IPS DF 6.9 (cell line): ENCODE data around the gene CFAP77.

ENCODE experiments used
- DNase-seq: peaks from one replicate; pipeline ENCODE4 v3.0.0-alpha.2; 2013; ENCODE audit warnings: low read depth, low spot score
- H3K27ac ChIP-seq: one replicate; pipeline ENCODE4 v1.5.1; 2013; ENCODE audit warnings: low read length, control low read depth
- H3K27me3 ChIP-seq: 2 replicates; pipeline ENCODE4 v1.6.1; 2013; ENCODE audit warnings: mild to moderate bottlenecking, low read length; ENCODE audit not compliant: control insufficient read depth, insufficient read depth
- H3K36me3 ChIP-seq: 2 replicates; pipeline ENCODE4 v1.6.1; 2013; ENCODE audit warnings: low read length; ENCODE audit not compliant: control insufficient read depth, insufficient read depth
- H3K4me1 ChIP-seq: 2 replicates; pipeline ENCODE4 v1.6.1; 2013; ENCODE audit warnings: low read length; ENCODE audit not compliant: control insufficient read depth, insufficient read depth
- H3K4me3 ChIP-seq: 2 replicates; pipeline ENCODE4 v1.5.1; 2013; ENCODE audit warnings: mild to moderate bottlenecking, low read length
- H3K9me3 ChIP-seq: 2 replicates; pipeline ENCODE4 v1.6.1; 2013; ENCODE audit warnings: low read length, inconsistent platforms; ENCODE audit not compliant: control insufficient read depth, insufficient read depth
- WGBS: extraction: QIAGEN DNeasy Blood & Tissue Kit; methylation state at CpG from one replicate; pipeline ENCODE4 v1.1.7; 2013; ENCODE audit warnings: mixed read lengths, missing lambda C conversion rate; ENCODE audit not compliant: insufficient read length, insufficient coverage; 5-methylcytosine and 5-hydroxymethylcytosine counted together

The CFAP77 gene

GRCh38 chr9:132407196-132407595, 2.8 kb upstream of the CFAP77 start:
- WGBS, result no CpG with 5 or more reads among the region's 2 CpGs
- Histone ChIP-seq H3K4me3 (no peak overlapping the region), H3K27ac (no peak overlapping the region), H3K4me1 (peaks cover 4% of the 10 kb centered on the region), H3K36me3 (no peaks in the 10 kb centered on the region; the same call in 1 of the 2 replicates), H3K27me3 (peaks cover 4% of the 10 kb centered on the region; the same call in 1 of the 2 replicates), H3K9me3 (no peaks in the 10 kb centered on the region)
- DNase-seq, result no peak

DNA sequence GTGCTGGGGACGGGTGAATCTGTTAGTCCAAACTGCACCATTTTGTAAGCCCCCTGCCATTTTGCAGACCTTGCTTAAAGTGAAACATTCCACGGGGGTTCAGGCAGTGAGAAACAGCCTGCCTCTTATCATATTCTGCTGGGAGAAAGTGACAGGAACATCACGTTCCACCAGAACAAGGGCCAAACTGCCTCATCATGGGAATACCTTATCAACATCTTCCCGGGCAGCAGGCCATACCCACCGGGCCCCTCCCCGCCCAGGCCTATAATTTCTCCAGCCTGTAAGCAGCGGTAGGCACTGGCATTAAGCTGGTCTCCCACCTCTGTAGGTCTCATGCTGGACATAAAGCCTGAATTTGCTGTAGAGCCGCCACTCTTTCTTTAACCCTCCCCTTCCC, 1.5 kb upstream of the CFAP77 start:
- no peak for DNase-seq
- H3K27ac ChIP-seq, result no peak overlapping the region
- no peaks in the 10 kb centered on the region for H3K9me3 ChIP-seq
- H3K36me3 ChIP-seq, result no peaks in the 10 kb centered on the region
- peaks cover 4% of the 10 kb centered on the region for H3K4me1 ChIP-seq
- H3K27me3 ChIP-seq, result peaks cover 4% of the 10 kb centered on the region; the same call in 1 of the 2 replicates
- no CpG with 5 or more reads among the region's 8 CpGs for WGBS
- no peak overlapping the region for H3K4me3 ChIP-seq

DNA sequence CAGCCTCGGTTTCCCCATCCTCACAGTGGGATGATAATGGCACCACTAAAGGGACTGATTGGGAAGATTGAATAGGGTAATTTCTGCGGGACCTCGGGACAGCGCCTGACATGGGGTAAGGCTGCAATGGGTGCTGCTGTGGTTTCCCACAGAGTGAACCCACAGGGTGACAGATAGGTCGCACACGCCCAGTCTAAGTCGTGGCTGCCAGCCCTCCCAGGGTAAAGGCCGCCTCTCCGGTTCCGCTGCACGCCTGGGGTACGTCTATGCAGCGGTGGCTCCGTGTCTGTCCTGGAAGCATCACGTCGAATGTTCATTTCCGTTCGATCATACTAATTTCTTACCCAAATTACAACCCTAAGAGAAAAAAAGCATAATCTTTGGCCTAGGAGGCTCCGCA, 631 bp downstream of the CFAP77 start:
- H3K36me3 ChIP-seq, result no peaks in the 10 kb centered on the region
- H3K4me3 ChIP-seq, result peak overlapping the region; percentile 72; the same call in 1 of the 2 replicates
- DNase-seq, result no peak
- H3K4me1 ChIP-seq, result peaks cover 4% of the 10 kb centered on the region
- no peaks in the 10 kb centered on the region for H3K9me3 ChIP-seq
- WGBS, result no CpG with 5 or more reads among the region's 19 CpGs
- peaks cover 4% of the 10 kb centered on the region; the same call in 1 of the 2 replicates for H3K27me3 ChIP-seq
- no peak overlapping the region for H3K27ac ChIP-seq

DNA sequence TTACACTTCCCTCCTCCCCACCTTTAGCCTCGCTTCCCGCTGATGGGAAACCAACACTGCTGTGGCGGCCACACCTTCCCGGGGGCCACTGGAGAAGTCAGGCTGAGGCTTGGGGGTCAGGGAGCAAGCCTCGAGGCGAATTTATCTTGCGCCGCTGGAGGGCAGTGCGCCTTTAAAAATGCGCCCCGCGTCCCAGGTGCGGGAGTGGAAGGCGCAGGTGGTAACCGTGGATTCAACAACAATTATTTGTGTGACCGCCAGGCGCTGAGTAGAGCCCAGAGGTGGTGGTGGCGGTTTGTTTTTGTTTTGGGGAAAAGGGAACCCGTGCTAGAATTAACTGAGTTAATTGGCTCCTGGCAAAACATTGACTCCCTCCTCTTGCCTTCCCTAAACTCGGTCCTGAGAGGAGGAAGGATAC, 1.1 kb downstream of the CFAP77 start:
- Histone ChIP-seq H3K27ac (no peak overlapping the region), H3K27me3 (peaks cover 4% of the 10 kb centered on the region; the same call in 1 of the 2 replicates), H3K4me3 (no peak overlapping the region; the same call in 1 of the 2 replicates), H3K9me3 (no peaks in the 10 kb centered on the region), H3K4me1 (peaks cover 4% of the 10 kb centered on the region), H3K36me3 (no peaks in the 10 kb centered on the region)
- WGBS, result no CpG with 5 or more reads among the region's 20 CpGs
- peak; percentile 60 for DNase-seq

DNA sequence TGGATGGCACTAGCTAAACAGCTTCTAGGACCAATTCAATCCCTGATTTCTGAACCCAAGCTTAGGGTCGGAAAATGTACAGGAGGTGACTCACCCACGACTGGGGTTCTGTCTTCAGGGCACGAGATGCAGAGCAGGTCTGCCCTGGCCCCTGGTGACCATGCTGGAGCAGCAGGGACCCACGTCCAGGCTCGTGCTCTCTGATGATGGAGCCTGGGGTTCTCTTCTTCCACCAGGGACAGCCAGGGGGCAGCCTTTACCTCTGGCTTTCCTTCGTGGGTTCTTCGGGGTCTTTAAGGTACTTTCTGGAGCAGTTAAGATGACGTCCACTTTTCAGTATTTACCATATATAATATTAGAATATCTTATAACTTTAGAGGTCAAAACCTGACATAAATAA, 2.1 kb downstream of the CFAP77 start:
- Histone ChIP-seq H3K9me3 (no peaks in the 10 kb centered on the region), H3K4me1 (peaks cover 4% of the 10 kb centered on the region), H3K27me3 (peaks cover 4% of the 10 kb centered on the region; the same call in 1 of the 2 replicates), H3K4me3 (no peak overlapping the region), H3K27ac (no peak overlapping the region), H3K36me3 (no peaks in the 10 kb centered on the region)
- no CpG with 5 or more reads among the region's 8 CpGs for WGBS
- no peak for DNase-seq

- Histone ChIP-seq H3K27me3 (peaks cover 4% of the 10 kb centered on the region; the same call in 1 of the 2 replicates), H3K4me1 (peaks cover 4% of the 10 kb centered on the region), H3K9me3 (no peaks in the 10 kb centered on the region), H3K27ac (no peak overlapping the region), H3K4me3 (no peak overlapping the region), H3K36me3 (no peaks in the 10 kb centered on the region)
- no peak for DNase-seq
- no CpG with 5 or more reads among the region's 5 CpGs for WGBS
These were observed 3.9 kb downstream of the CFAP77 start for GRCh38 chr9:132413926-132414325.

GRCh38 chr9:132414731-132415130, 4.7 kb downstream of the CFAP77 start:
- Histone ChIP-seq H3K9me3 (no peaks in the 10 kb centered on the region), H3K4me1 (peaks cover 2% of the 10 kb centered on the region), H3K27me3 (peaks cover 2% of the 10 kb centered on the region; the same call in 1 of the 2 replicates), H3K27ac (no peak overlapping the region), H3K4me3 (no peak overlapping the region), H3K36me3 (no peaks in the 10 kb centered on the region)
- WGBS, result no CpG with 5 or more reads among the region's 7 CpGs
- no peak for DNase-seq

DNA sequence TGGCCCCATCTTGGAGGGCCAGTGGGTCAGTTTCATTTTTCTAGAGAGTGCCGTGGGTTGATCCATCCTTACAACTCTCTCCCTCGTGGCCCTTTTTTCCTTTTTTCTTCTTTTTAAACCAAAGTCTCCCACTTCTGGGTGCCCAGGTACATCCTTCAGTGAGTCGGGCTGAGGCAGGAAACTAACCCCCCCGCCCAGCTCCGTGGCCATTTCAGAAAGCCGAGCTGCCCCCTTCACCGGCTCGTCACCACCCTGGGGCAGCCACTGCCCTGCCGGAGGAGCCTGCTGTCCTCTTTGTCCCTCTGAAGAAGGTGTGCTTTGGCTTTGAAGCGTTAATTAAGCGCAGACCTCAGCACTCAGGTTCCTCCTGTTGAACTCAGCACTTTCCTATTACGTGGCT, 5.2 kb downstream of the CFAP77 start:
- no peak for DNase-seq
- Histone ChIP-seq H3K27ac (no peak overlapping the region), H3K9me3 (no peaks in the 10 kb centered on the region), H3K4me3 (no peak overlapping the region), H3K36me3 (no peaks in the 10 kb centered on the region), H3K4me1 (peaks cover 2% of the 10 kb centered on the region), H3K27me3 (peaks cover 2% of the 10 kb centered on the region; the same call in 1 of the 2 replicates)
- WGBS, result no CpG with 5 or more reads among the region's 12 CpGs

DNA sequence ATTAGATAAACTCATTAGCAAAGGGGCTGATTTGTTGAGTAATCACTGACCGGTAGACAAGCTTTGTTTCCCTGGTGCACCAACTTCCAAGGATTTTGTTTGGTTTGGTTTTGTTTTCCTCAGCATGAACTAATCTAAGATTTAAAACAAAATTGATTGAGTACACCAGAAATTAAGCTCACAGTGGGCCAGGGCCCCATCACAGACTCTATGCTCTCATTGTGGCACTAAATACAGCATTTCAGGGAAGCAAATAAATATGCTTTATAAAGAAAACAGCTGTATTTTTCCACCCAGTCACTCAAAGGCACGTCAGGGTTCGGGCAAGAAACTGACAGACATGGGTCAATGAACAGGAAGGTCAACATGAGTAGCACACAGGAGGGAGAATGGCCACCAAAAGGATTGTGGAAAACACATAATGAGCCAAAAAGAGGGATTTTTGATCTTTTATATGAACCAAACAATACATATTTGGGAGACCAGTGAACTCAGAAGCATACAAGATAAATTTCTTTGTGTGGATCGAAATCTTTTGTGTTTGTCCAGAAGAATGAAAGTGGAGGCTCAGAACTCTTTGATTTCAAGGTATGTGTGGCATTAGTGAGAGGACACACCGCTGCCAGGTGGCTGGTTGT, 8.8 kb downstream of the CFAP77 start:
- Histone ChIP-seq H3K4me3 (no peak overlapping the region), H3K27me3 (no peaks in the 10 kb centered on the region), H3K36me3 (no peaks in the 10 kb centered on the region), H3K9me3 (no peaks in the 10 kb centered on the region), H3K27ac (no peak overlapping the region), H3K4me1 (no peaks in the 10 kb centered on the region)
- DNase-seq, result no peak
- no CpG with 5 or more reads among the region's 5 CpGs for WGBS

DNA sequence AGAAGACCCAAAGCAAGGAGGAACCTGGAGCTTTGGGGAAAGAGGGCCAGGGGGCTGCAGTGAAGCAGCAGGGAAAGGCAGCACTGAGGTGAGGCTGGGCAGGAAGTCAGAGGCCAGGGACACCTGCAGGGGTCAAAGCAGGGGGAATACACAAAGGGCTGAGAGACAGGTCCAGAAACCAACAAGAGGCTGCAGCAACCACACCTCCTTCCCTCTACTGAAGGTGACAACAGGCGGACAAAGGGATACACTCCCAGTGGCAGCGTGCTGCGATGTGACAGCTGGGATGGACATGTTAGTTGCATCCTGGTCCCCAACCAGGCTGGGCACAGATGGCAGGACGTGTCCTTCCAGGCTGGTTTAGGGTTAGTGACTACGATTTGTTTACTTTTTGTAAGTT, 12.6 kb downstream of the CFAP77 start:
- WGBS, result no CpG with 5 or more reads among the region's 5 CpGs
- peaks cover 2% of the 10 kb centered on the region; the same call in 1 of the 2 replicates for H3K4me1 ChIP-seq
- DNase-seq, result no peak
- no peaks in the 10 kb centered on the region for H3K27me3 ChIP-seq
- no peaks in the 10 kb centered on the region for H3K36me3 ChIP-seq
- H3K27ac ChIP-seq, result no peak overlapping the region
- H3K9me3 ChIP-seq, result no peaks in the 10 kb centered on the region
- H3K4me3 ChIP-seq, result no peak overlapping the region

- Histone ChIP-seq H3K27me3 (no peaks in the 10 kb centered on the region), H3K36me3 (no peaks in the 10 kb centered on the region), H3K4me1 (peaks cover 2% of the 10 kb centered on the region; the same call in 1 of the 2 replicates), H3K4me3 (no peak overlapping the region), H3K27ac (no peak overlapping the region), H3K9me3 (no peaks in the 10 kb centered on the region)
- no peak for DNase-seq
- no CpG with 5 or more reads among the region's 5 CpGs for WGBS
These were observed 13.5 kb downstream of the CFAP77 start for GRCh38 chr9:132423503-132423902.
